CD4-positive, alpha-beta T cell (primary cell): ENCODE results near the gene SNX8. TPM values are rescaled to one million over a fixed set of nuclear protein-coding genes. Genes with fewer than 3 reads are reported as not detected.

ENCODE experiments used
- ATAC-seq: fragments of 200-7000 bp; cut with Tn5 transposase; one replicate; pipeline ENCODE4 v1.10.0; 2022; ENCODE audit warnings: mild to moderate bottlenecking; ENCODE audit not compliant: poor library complexity
- CTCF ChIA-PET: fragments of 350-600 bp; sonication (Branson Sonifier 250); formaldehyde crosslinking; loops from one replicate; lab custom pipeline; 2021; ENCODE audit warnings: antibody characterized with exemption, inconsistent platforms; lab: Charles Lee
- POLR2A ChIA-PET: fragments of 350-600 bp; sonication (Branson Sonifier 250); formaldehyde crosslinking; loops from one replicate; lab custom pipeline; 2021; ENCODE audit warnings: antibody characterized with exemption, inconsistent platforms; lab: Charles Lee
- DNase-seq, 14 experiments: peaks; one replicate each; pipeline ENCODE4 v3.0.0-alpha.2; 2013 to 2020; ENCODE audit warnings: mixed read lengths in 2 of 14
- H3K27ac ChIP-seq, 2 donors: one replicate each; pipeline versions ENCODE4 v1.5.1 to v1.7.0; 2013; ENCODE audit warnings: low read length in 2 of 2, low read depth in 1 of 2, mild to moderate bottlenecking in 1 of 2
- H3K27me3 ChIP-seq, 2 experiments: 1 replicate in 1 of 2; 2 replicates in 1 of 2; pipeline versions ENCODE4 v1.6.1 to v1.7.0; 2013; ENCODE audit warnings: low read length in 2 of 2, control low read depth in 1 of 2, mild to moderate bottlenecking in 1 of 2, moderate library complexity in 1 of 2; ENCODE audit not compliant: insufficient read depth in 2 of 2, control insufficient read depth in 1 of 2
- H3K36me3 ChIP-seq: one replicate; pipeline ENCODE4 v1.6.1; 2013; ENCODE audit warnings: low read length, control low read depth; ENCODE audit not compliant: insufficient read depth
- H3K4me1 ChIP-seq: one replicate; pipeline ENCODE4 v1.6.1; 2013; ENCODE audit warnings: low read length, control low read depth; ENCODE audit not compliant: insufficient read depth
- H3K4me3 ChIP-seq: one replicate; pipeline ENCODE4 v1.5.1; 2013; ENCODE audit warnings: mild to moderate bottlenecking, low read length, moderate library complexity
- H3K9me3 ChIP-seq, 2 experiments: 1 replicate in 1 of 2; 2 replicates in 1 of 2; pipeline versions ENCODE4 v1.6.1 to v1.7.0; 2013; ENCODE audit warnings: low read length in 2 of 2, mild to moderate bottlenecking in 2 of 2, control low read depth in 1 of 2, moderate library complexity in 1 of 2; ENCODE audit not compliant: control insufficient read depth in 1 of 2, insufficient read depth in 1 of 2
- H3K27ac Mint-ChIP-seq: one replicate; pipeline ENCODE4 v1.8.0; 2020; ENCODE audit warnings: mixed read lengths
- H3K27me3 Mint-ChIP-seq: one replicate; pipeline ENCODE4 v1.8.0; 2021; ENCODE audit warnings: mixed read lengths
- H3K36me3 Mint-ChIP-seq: one replicate; pipeline ENCODE4 v1.8.0; 2021; ENCODE audit warnings: low read depth, mixed read lengths
- H3K4me1 Mint-ChIP-seq: one replicate; pipeline ENCODE4 v1.8.0; 2021; ENCODE audit warnings: low read depth, mixed read lengths
- H3K4me3 Mint-ChIP-seq: one replicate; pipeline ENCODE4 v1.8.0; 2020; ENCODE audit warnings: mild to moderate bottlenecking, mixed read lengths
- H3K9me3 Mint-ChIP-seq: one replicate; pipeline ENCODE4 v1.8.0; 2020; ENCODE audit warnings: mixed read lengths
- CTCF ChIP-seq: fragments of 200-600 bp; IDR thresholded peaks from one replicate; pipeline ENCODE4 v1.8.0; 2022; ENCODE audit warnings: antibody characterized with exemption, mild to moderate bottlenecking
- intact Hi-C, 2 experiments: fragments of 100-400 bp; cut with DNase I in 1 of 2; cut with micrococcal nuclease in 1 of 2; formaldehyde crosslinking; loops; one replicate each; pipeline versions ENCODE4 v1.15.1 to v1.9.0; 2023 to 2025; cut with DNase I, micrococcal nuclease
- polyA plus RNA-seq, 2 donors: library from polyadenylated mRNA; unstranded; fragments of 120-200 nt; gene quantifications; one replicate each; pipeline ENCODE4 v1.2.1, GENCODE V29; 2013
- total RNA-seq, 174 experiments: library from RNA in 2 of 174; stranded (reverse) in 2 of 174; gene quantifications; one replicate each; pipeline ENCODE4 v1.2.3 and lab custom pipeline; 2021 to 2026

SNX8 gene
- total RNA-seq: 1 to 10 TPM; 4.2 to 4.5 TPM
- polyA plus RNA-seq (2013, experiment 1 of 2): 6.2 TPM
- 8.5 TPM for polyA plus RNA-seq (2013, experiment 2 of 2)
- total RNA-seq (lab: John Stamatoyannopoulos, UW): 1.9 to 69.2 (median 8.7) reads per million in 172 experiments

GRCh38 chr7:2314209-2314955 is at the start of gene SNX8:
Gene SNX8, minus strand, starts transcription at chr7:2314441. Its CDS starts 20 bp downstream, at chr7:2314421.
- POLR2A ChIA-PET: interaction anchor here (0.8 to 1.4 kb wide), 3 partner anchors 8 to 73 kb away, joined by 3 to 5 read pairs (median 3); partner anchors contain the start of genes EIF3B, MRM2 and NUDT1
- H3K9me3 ChIP-seq: no peaks in the 10 kb centered on the region
- CTCF ChIA-PET: no interaction called here
- H3K4me1 ChIP-seq: peaks cover 18% of the 10 kb centered on the region
- ATAC-seq (peak; percentile 83), DNase-seq (peak; percentile 93 to 99 (median 96))
- no peaks in the 10 kb centered on the region for H3K27me3 ChIP-seq
- TF ChIP-seq CTCF: no peak
- H3K9me3 Mint-ChIP-seq: no peaks in the 10 kb centered on the region
- peaks cover 9% of the 10 kb centered on the region for H3K4me1 Mint-ChIP-seq
- H3K4me3 ChIP-seq: peak within 1 kb of the TSS; percentile 84
- H3K36me3 Mint-ChIP-seq: no peaks in the 10 kb centered on the region
- peak within 1 kb of the TSS; percentile 45 for H3K27ac Mint-ChIP-seq
- H3K27ac ChIP-seq: peak within 1 kb of the TSS; percentile 13 to 48
- intact Hi-C loops: loop anchor here (1.0 to 5.0 kb wide), 4 partner anchors 40 to 208 kb away; partner anchors contain the start of genes EIF3B (in 2 of the 2) and CHST12 (in 1 of the 2)
- H3K27me3 Mint-ChIP-seq: no peaks in the 10 kb centered on the region
- H3K4me3 Mint-ChIP-seq: peak within 1 kb of the TSS; percentile 94
- no peaks in the 10 kb centered on the region for H3K36me3 ChIP-seq

GRCh38 chr7:2362385-2363088 is 48.3 kb upstream of the SNX8 start:
- no peak for DNase-seq
- no peak for ATAC-seq
- Mint-ChIP-seq H3K36me3 (peaks cover 86% of the 10 kb centered on the region), H3K27ac (no peak overlapping the region), H3K4me1 (peaks cover 25% of the 10 kb centered on the region), H3K9me3 (no peaks in the 10 kb centered on the region), H3K27me3 (no peaks in the 10 kb centered on the region), H3K4me3 (no peak overlapping the region)
- ChIA-PET CTCF (no interaction called here), POLR2A (interaction anchor here (0.6 kb wide), 1 partner anchor 51 kb away, joined by 3 read pairs; no protein-coding TSS in a partner anchor)
- no peak overlapping the region for H3K4me3 ChIP-seq
- no peaks in the 10 kb centered on the region for H3K27me3 ChIP-seq
- intact Hi-C loops: no loop called here
- no peaks in the 10 kb centered on the region for H3K9me3 ChIP-seq
- peaks cover 24% of the 10 kb centered on the region for H3K4me1 ChIP-seq
- H3K36me3 ChIP-seq: peaks cover 85% of the 10 kb centered on the region
- H3K27ac ChIP-seq: no peak overlapping the region
- TF ChIP-seq CTCF: no peak

GRCh38 chr7:2360796-2361195 is 46.6 kb upstream of the SNX8 start:
- POLR2A ChIA-PET: interaction anchor here (0.6 kb wide), 1 partner anchor 15 kb away, joined by 3 read pairs; no protein-coding TSS in a partner anchor
- H3K27ac Mint-ChIP-seq: no peak overlapping the region

More at GRCh38 chr7:2360796-2361195, 46.6 kb upstream of the SNX8 start:
- ATAC-seq (no peak), DNase-seq (no peak)
- H3K9me3 ChIP-seq: no peaks in the 10 kb centered on the region
- CTCF ChIA-PET: no interaction called here
- TF ChIP-seq CTCF: no peak
- H3K36me3 ChIP-seq: peaks cover 72% of the 10 kb centered on the region
- no peak overlapping the region for H3K4me3 Mint-ChIP-seq
- H3K9me3 Mint-ChIP-seq: no peaks in the 10 kb centered on the region
- peaks cover 42% of the 10 kb centered on the region for H3K4me1 ChIP-seq
- H3K27ac ChIP-seq: no peak overlapping the region
- peaks cover 79% of the 10 kb centered on the region for H3K36me3 Mint-ChIP-seq
- H3K27me3 ChIP-seq: no peaks in the 10 kb centered on the region
- H3K27me3 Mint-ChIP-seq: no peaks in the 10 kb centered on the region
- intact Hi-C loops: no loop called here
- H3K4me1 Mint-ChIP-seq: peaks cover 39% of the 10 kb centered on the region
- no peak overlapping the region for H3K4me3 ChIP-seq
